ENCODE results near the gene ALX4.

ALX4 gene

DNA sequence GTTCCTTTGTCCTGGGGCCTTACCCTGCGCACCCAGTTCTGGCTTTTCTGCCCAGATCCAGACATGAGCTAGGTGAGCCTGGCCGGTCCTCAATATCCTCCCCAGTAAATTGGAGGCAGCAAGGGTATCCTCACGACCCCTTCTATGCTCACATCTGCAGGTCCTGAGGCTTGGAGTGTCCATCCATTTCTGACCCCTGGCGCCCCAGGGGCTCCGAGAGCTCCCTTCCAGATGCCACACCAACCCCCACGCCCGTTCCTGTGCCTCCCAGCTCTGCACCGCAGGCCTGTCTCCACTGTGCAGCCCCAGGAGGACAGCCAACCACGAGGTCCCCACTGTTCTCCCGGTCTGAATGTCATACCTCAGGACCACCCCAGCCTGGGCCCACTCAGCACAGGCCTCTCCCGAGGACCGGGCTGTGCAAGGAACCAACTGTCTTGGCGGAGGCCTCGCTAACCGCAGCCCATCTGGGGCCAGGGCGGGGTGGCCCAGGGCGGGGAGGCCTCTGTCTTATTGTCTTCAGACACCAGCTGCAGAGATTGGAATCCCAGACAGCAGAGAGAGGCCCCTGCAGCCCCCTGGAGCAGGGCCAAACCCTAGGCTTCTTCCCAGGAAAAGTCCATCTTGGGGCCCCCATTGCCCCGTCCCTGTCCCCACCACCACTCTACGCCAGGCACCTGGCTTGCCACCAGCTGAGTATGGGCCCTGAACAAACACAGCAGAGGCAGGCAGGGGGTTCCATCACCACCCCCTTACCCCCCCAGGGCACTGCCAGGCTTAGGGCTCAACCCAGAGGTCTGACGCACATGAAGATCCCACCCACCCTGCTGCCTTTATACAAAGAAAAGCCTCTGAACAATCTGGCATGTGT is 39.3 kb downstream of the ALX4 start:
- no peak overlapping the region for H3K4me3 ChIP-seq (ENCODE audit: low read depth, low read length)
- no peak for TF ChIP-seq CTCF (IDR thresholded peaks at IDR 0.05; ENCODE audit: control insufficient read depth, extremely low read depth, insufficient read depth)
- DNase-seq (ENCODE audit: low read depth), result no peak

DNA sequence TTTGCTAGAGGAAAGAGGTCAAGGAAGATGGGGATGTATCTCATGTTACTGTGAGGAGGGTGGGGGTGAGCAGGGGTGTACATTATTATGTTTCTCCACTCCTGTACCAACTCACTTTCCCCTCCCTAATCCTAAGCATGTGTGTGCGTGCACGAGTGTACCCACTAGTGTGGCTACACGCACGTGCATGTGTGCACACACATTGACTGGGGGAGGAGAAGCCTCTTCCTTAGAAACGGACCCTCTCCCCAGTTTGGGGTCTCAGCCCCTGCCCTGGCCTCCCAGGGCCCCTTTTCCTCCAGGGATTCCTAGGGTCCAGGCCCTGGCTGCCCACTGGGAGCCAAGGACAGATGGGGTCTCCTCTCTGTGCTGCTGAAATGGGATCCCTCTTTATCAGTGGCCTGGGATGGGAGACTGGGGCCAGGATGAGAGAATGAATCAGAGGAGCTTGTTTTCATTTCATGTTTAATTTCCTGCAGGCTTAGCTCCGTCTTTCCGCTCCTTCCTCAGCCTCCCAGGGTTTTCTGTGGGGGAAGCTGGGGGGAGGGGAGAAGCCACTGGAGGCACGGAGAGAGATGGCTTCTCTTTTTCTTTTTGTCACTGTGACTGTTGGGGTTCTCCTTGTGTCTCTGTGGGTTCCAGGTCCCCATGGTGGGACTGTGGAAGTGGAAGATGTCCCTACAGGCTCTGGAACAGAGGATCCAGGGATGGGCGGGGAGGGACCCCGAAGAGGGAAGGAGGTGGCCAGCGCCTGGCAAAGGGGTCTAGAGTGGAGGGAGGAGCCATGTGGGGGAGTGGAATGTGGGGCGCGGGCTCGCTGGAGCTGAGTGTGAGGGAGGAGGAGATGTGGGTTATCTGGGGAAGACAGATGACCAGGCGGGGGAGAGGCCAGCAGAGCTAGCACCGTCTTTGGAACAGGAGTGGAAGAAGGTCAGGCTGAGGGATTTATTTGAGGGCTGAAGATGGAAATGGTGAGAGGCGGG is 40.3 kb downstream of the ALX4 start:
- H3K4me3 ChIP-seq (ENCODE audit: low read depth, low read length), result no peak overlapping the region
- no peak for DNase-seq (ENCODE audit: low read depth)
- no peak for TF ChIP-seq CTCF (IDR thresholded peaks at IDR 0.05; ENCODE audit: control insufficient read depth, extremely low read depth, insufficient read depth)

- TF ChIP-seq CTCF (IDR thresholded peaks at IDR 0.05; ENCODE audit: control insufficient read depth, extremely low read depth, insufficient read depth), result no peak
- H3K4me3 ChIP-seq (ENCODE audit: low read depth, low read length), result no peak overlapping the region
- DNase-seq (ENCODE audit: low read depth), result no peak
Measured at GRCh38 chr11:44268614-44269080, 41.3 kb downstream of the ALX4 start.

DNA sequence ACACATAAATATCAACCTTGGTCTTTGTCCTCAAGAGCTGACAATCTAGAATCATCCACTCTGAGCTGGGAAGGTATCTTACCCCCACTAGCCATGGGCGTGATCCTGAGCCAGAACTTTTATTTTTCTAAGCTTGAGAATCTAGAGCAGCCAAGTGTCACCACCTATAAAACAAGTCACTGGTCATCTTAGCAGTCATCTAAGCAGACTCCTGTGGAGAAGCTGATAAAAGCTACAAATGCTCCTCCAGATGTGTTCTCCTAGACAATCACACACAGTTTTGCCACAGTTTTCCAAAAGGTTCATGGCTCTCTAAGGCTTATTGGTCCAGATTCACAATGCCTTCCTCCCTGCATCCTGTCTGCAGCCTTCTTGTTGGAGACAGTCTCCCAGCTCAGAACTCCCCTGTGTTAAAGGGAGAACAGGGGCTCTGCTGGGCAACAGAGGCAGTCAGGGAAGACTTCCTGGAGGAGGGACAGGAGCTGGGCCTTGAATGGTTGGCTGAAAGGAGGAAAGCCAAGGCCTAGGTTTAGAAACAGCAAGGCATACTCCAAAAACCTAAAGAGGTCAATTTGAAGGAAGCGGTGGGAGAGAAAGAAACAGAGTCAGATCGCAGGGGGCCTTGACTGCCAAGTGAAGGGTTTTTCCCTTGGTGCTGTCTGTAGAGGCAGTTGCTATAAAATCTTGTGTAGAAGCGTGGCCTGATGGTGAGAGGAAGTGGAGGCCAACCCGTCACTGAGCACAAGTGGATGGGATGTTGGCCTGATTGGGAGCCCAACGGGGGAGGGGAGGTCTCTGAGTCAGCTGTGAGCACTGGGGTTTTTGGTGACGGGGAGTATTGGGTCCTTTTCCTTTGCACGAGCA is 42.0 kb downstream of the ALX4 start:
- H3K4me3 ChIP-seq (ENCODE audit: low read depth, low read length), result no peak overlapping the region
- no peak for TF ChIP-seq CTCF (IDR thresholded peaks at IDR 0.05; ENCODE audit: control insufficient read depth, extremely low read depth, insufficient read depth)
- DNase-seq (ENCODE audit: low read depth), result no peak

GRCh38 chr11:44267006-44267749 is 42.8 kb downstream of the ALX4 start:
- no peak for DNase-seq (ENCODE audit: low read depth)
- no peak overlapping the region for H3K4me3 ChIP-seq (ENCODE audit: low read depth, low read length)
- TF ChIP-seq CTCF (IDR thresholded peaks at IDR 0.05; ENCODE audit: control insufficient read depth, extremely low read depth, insufficient read depth), result no peak
